Gastroesophageal sphincter (tissue), 2 donors: ENCODE measurements around the gene BRD4.

ENCODE experiments used
- POLR2A ChIP-seq, 2 donors: fragments of 450-650 bp; IDR thresholded peaks; one replicate each; pipeline ENCODE4 v1.6.1; 2017; ENCODE audit warnings: antibody characterized with exemption in 2 of 2, mild to moderate bottlenecking in 2 of 2, moderate library complexity in 1 of 2
- POLR2AphosphoS5 ChIP-seq: sonication (generic); formaldehyde crosslinking; IDR thresholded peaks from one replicate; pipeline ENCODE4 v1.6.1; 2017; ENCODE audit warnings: antibody characterized with exemption

- TF ChIP-seq POLR2AphosphoS5 (no peak), POLR2A (IDR thresholded peaks at IDR 0.05) (no peak)
These were observed 49.5 kb upstream of the BRD4 start for GRCh38 chr19:15381864-15382263.
